GM23248 (cell line): Measurements from ENCODE around the gene FEZF2. TPM values are rescaled to one million over a fixed set of nuclear protein-coding genes. Genes with fewer than 3 reads are reported as not detected.

Experiments
- DNase-seq: peaks from one replicate; pipeline ENCODE4 v3.0.0-alpha.2; 2015
- H2AFZ ChIP-seq: fragments of 200-600 bp; sonication (generic); 2 replicates; pipeline ENCODE4 v1.6.1; 2016; ENCODE audit warnings: antibody characterized with exemption
- H3F3A ChIP-seq: fragments of 200-600 bp; sonication (generic); 2 replicates; pipeline ENCODE4 v1.6.1; 2016; ENCODE audit warnings: mild to moderate bottlenecking, antibody characterized with exemption, mixed run types; ENCODE audit not compliant: insufficient read depth
- H3K27ac ChIP-seq: fragments of 200-600 bp; sonication (generic); 2 replicates; pipeline ENCODE4 v1.5.1; 2016; ENCODE audit warnings: mild to moderate bottlenecking
- H3K27me3 ChIP-seq: fragments of 200-600 bp; sonication (generic); replicated peaks from 2 replicates; pipeline ENCODE4 v1.6.1; 2016; ENCODE audit warnings: mild to moderate bottlenecking; ENCODE audit not compliant: insufficient read depth
- H3K36me3 ChIP-seq: fragments of 200-600 bp; sonication (generic); 2 replicates; pipeline ENCODE4 v1.6.1; 2016; ENCODE audit warnings: low read depth, mild to moderate bottlenecking
- H3K4me1 ChIP-seq: fragments of 200-600 bp; sonication (generic); 2 replicates; pipeline ENCODE4 v1.6.1; 2016; ENCODE audit warnings: mild to moderate bottlenecking; ENCODE audit not compliant: insufficient read depth
- H3K4me2 ChIP-seq: fragments of 200-600 bp; sonication (generic); one replicate; pipeline ENCODE4 v1.6.1; 2016; ENCODE audit warnings: mild to moderate bottlenecking; ENCODE audit not compliant: unreplicated experiment
- H3K4me3 ChIP-seq: fragments of 200-600 bp; sonication (generic); 2 replicates; pipeline ENCODE4 v1.5.1; 2016; ENCODE audit warnings: mild to moderate bottlenecking
- H3K79me2 ChIP-seq: fragments of 200-600 bp; sonication (generic); 2 replicates; pipeline ENCODE4 v1.6.1; 2016; ENCODE audit warnings: mild to moderate bottlenecking; ENCODE audit not compliant: insufficient read depth
- H3K9ac ChIP-seq: fragments of 200-600 bp; sonication (generic); 2 replicates; pipeline ENCODE4 v1.6.1; 2016; ENCODE audit warnings: mild to moderate bottlenecking
- H3K9me2 ChIP-seq: fragments of 200-600 bp; sonication (generic); 2 replicates; pipeline ENCODE4 v1.6.1; 2016; ENCODE audit warnings: mixed run types, mild to moderate bottlenecking, moderate library complexity; ENCODE audit not compliant: insufficient read depth
- H3K9me3 ChIP-seq: fragments of 200-600 bp; sonication (generic); one replicate; pipeline ENCODE4 v1.6.1; 2017; ENCODE audit warnings: low read depth
- H4K20me1 ChIP-seq: fragments of 200-600 bp; sonication (generic); 2 replicates; pipeline ENCODE4 v1.6.0; 2016; ENCODE audit not compliant: insufficient read depth
- EZH2 ChIP-seq: fragments of 200-600 bp; sonication (generic); IDR thresholded peaks from 2 replicates; pipeline ENCODE4 v1.6.1; 2018; ENCODE audit warnings: antibody characterized with exemption, mild to moderate bottlenecking; ENCODE audit not compliant: insufficient read depth, poor library complexity, severe bottlenecking
- EZH2phosphoT487 ChIP-seq: fragments of 200-600 bp; sonication (generic); IDR thresholded peaks from 2 replicates; pipeline ENCODE4 v1.6.1; 2018; ENCODE audit warnings: antibody characterized with exemption, moderate library complexity, mild to moderate bottlenecking, low read depth; ENCODE audit not compliant: insufficient read depth
- WGBS, 2 experiments: methylation state at CpG; one replicate each; pipeline ENCODE4 v1.1.6; 2015 to 2017; ENCODE audit warnings: low lambda C conversion rate in 2 of 2, low coverage in 1 of 2; ENCODE audit errors: missing lambda C conversion rate in 2 of 2; 5-methylcytosine and 5-hydroxymethylcytosine counted together
- in situ Hi-C: fragments of 300-500 bp; cut with MboI; formaldehyde crosslinking; loops from 2 replicates; pipeline ENCODE4 v1.15.0; 2020
- polyA plus RNA-seq: library from polyadenylated mRNA; unstranded; fragments of >200 nt; fragmentation: Nextera tagmentation; extraction: Ambion mirVana; gene quantifications from 2 replicates; pipeline ENCODE4 v1.2.1, GENCODE V29; 2016
- total RNA-seq: library from RNA; depleted of rRNA; stranded (reverse); fragments of >200 nt; shearing (Covaris generic); gene quantifications from 2 replicates; pipeline ENCODE4 v1.2.3, GENCODE V29; 2014

The FEZF2 gene
- total and polyA plus RNA-seq, 2 experiments from 2014 or later: not detected

GRCh38 chr3:62359531-62359930, 13.8 kb downstream of the FEZF2 start:
- Histone ChIP-seq H3K4me1 (no peaks in the 10 kb centered on the region), H4K20me1 (no peaks in the 10 kb centered on the region), H3K79me2 (no peaks in the 10 kb centered on the region), H3F3A (no peaks in the 10 kb centered on the region), H3K9ac (no peak overlapping the region), H3K27me3 (peaks cover 22% of the 10 kb centered on the region), H3K4me3 (no peak overlapping the region), H3K9me2 (peaks cover 2% of the 10 kb centered on the region; the same call in 1 of the 2 replicates), H3K27ac (no peak overlapping the region), H2AFZ (no peak overlapping the region), H3K9me3 (no peaks in the 10 kb centered on the region), H3K36me3 (no peaks in the 10 kb centered on the region), H3K4me2 (no peak overlapping the region)
- 49 to 50% methylated on average over 4 of the region's 4 CpGs for WGBS, 2 experiments
- in situ Hi-C loops: no loop called here
- no peak for DNase-seq
- TF ChIP-seq EZH2 (no peak), EZH2phosphoT487 (no peak)

GRCh38 chr3:62356356-62356755, 17.0 kb downstream of the FEZF2 start:
- TF ChIP-seq EZH2phosphoT487: no peak
- TF ChIP-seq EZH2: no peak
- no peaks in the 10 kb centered on the region for H3F3A ChIP-seq
- H3K79me2 ChIP-seq: no peaks in the 10 kb centered on the region
- no peaks in the 10 kb centered on the region for H4K20me1 ChIP-seq
- no peaks in the 10 kb centered on the region for H3K4me1 ChIP-seq
- no peaks in the 10 kb centered on the region for H3K36me3 ChIP-seq
- no peak overlapping the region for H3K27ac ChIP-seq
- in situ Hi-C loops: no loop called here
- H3K9ac ChIP-seq: no peak overlapping the region
- H2AFZ ChIP-seq: no peak overlapping the region
- H3K9me3 ChIP-seq: no peaks in the 10 kb centered on the region
- H3K9me2 ChIP-seq: peaks cover 2% of the 10 kb centered on the region; the same call in 1 of the 2 replicates
- H3K27me3 ChIP-seq: peaks cover 10% of the 10 kb centered on the region
- H3K4me2 ChIP-seq: no peak overlapping the region
- H3K4me3 ChIP-seq: no peak overlapping the region
- DNase-seq: no peak

GRCh38 chr3:62355703-62356102, 17.6 kb downstream of the FEZF2 start:
- no peaks in the 10 kb centered on the region for H3K9me3 ChIP-seq
- H3K4me2 ChIP-seq: no peak overlapping the region

GRCh38 chr3:62343755-62344154, 29.6 kb downstream of the FEZF2 start:
- no peak overlapping the region for H3K27ac ChIP-seq
- H3K4me2 ChIP-seq: no peak overlapping the region
- WGBS, 2 experiments: 49 to 54% methylated on average over 2 of the region's 2 CpGs
- H3K4me1 ChIP-seq: no peaks in the 10 kb centered on the region
- H2AFZ ChIP-seq: no peak overlapping the region
- H3K9ac ChIP-seq: no peak overlapping the region
- TF ChIP-seq EZH2phosphoT487 (no peak), EZH2 (no peak)
- no peaks in the 10 kb centered on the region; the same call in 1 of the 2 replicates for H3K27me3 ChIP-seq
- in situ Hi-C loops: no loop called here
- H3K79me2 ChIP-seq: no peaks in the 10 kb centered on the region
- no peak overlapping the region for H3K4me3 ChIP-seq
- no peaks in the 10 kb centered on the region for H4K20me1 ChIP-seq
- no peaks in the 10 kb centered on the region for H3K9me3 ChIP-seq
- DNase-seq: no peak
- H3K9me2 ChIP-seq: no peaks in the 10 kb centered on the region
- H3F3A ChIP-seq: no peaks in the 10 kb centered on the region
- no peaks in the 10 kb centered on the region for H3K36me3 ChIP-seq

More at GRCh38 chr3:62355703-62356102, 17.6 kb downstream of the FEZF2 start:
- Histone ChIP-seq H3K27me3 (peaks cover 10% of the 10 kb centered on the region), H2AFZ (no peak overlapping the region), H3K9me2 (peaks cover 2% of the 10 kb centered on the region; the same call in 1 of the 2 replicates), H3K36me3 (no peaks in the 10 kb centered on the region), H3K79me2 (no peaks in the 10 kb centered on the region), H3K4me1 (no peaks in the 10 kb centered on the region), H3K4me3 (no peak overlapping the region), H3K9ac (no peak overlapping the region), H3F3A (no peaks in the 10 kb centered on the region), H4K20me1 (no peaks in the 10 kb centered on the region), H3K27ac (no peak overlapping the region)
- TF ChIP-seq EZH2phosphoT487 (no peak), EZH2 (no peak)
- DNase-seq: no peak
- in situ Hi-C loops: no loop called here
- WGBS, 2 experiments: 38 to 46% methylated on average over 3 of the region's 3 CpGs

- Histone ChIP-seq H3F3A (no peaks in the 10 kb centered on the region), H3K9me2 (no peaks in the 10 kb centered on the region; the same call in 1 of the 2 replicates), H3K4me3 (no peak overlapping the region), H3K4me2 (no peak overlapping the region), H3K27ac (no peak overlapping the region), H3K79me2 (no peaks in the 10 kb centered on the region), H3K9ac (no peak overlapping the region), H3K4me1 (no peaks in the 10 kb centered on the region), H4K20me1 (no peaks in the 10 kb centered on the region), H3K9me3 (no peaks in the 10 kb centered on the region), H3K36me3 (no peaks in the 10 kb centered on the region), H3K27me3 (no peaks in the 10 kb centered on the region), H2AFZ (no peak overlapping the region)
- DNase-seq: no peak
- 98 to 99% methylated on average over 3 of the region's 3 CpGs for WGBS, 2 experiments
- in situ Hi-C loops: loop anchor here (10.0 kb wide), 1 partner anchor 220 kb away; no protein-coding TSS in a partner anchor
- TF ChIP-seq EZH2 (no peak), EZH2phosphoT487 (no peak)
Measured at GRCh38 chr3:62335196-62335595, 38.2 kb downstream of the FEZF2 start.
